Body of pancreas (tissue), 4 donors: ENCODE results near the gene DSPP.

Source experiments
- POLR2A ChIP-seq, 3 donors: fragments of 450-650 bp; IDR thresholded peaks; one replicate each; pipeline ENCODE4 v1.6.1; 2016; ENCODE audit warnings: antibody characterized with exemption in 3 of 3, mild to moderate bottlenecking in 2 of 3
- TF ChIP-seq, protein P1 (sequence below), 7 experiments: fragments of 450-650 bp in 4 of 7; fragments of 200-600 bp in 3 of 7; sonication (generic) in 3 of 7; IDR thresholded peaks; one replicate each; pipeline ENCODE4 v1.5.1; 2016 to 2019; ENCODE audit warnings: antibody characterized with exemption in 7 of 7

DNA sequence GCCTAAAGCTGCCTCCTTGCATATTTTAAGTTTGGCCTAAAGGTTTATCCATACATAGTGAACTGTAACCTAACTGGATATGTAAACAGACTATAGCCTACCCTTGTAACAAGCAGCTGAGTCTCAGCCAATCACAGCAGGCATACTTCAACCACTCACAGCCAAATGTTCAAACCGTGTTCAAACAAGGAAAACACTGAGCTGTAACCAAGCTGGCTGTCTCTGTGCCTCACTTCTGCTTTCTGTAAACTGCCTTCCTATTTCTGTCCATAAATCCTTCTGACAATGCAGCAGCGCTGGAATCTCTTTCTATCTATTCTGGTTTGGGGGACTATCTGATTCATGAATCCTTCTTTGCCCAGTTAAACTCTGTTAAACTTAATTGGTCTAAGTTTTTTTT lies 16.4 kb downstream of the DSPP start:
- TF ChIP-seq, protein P1, sequence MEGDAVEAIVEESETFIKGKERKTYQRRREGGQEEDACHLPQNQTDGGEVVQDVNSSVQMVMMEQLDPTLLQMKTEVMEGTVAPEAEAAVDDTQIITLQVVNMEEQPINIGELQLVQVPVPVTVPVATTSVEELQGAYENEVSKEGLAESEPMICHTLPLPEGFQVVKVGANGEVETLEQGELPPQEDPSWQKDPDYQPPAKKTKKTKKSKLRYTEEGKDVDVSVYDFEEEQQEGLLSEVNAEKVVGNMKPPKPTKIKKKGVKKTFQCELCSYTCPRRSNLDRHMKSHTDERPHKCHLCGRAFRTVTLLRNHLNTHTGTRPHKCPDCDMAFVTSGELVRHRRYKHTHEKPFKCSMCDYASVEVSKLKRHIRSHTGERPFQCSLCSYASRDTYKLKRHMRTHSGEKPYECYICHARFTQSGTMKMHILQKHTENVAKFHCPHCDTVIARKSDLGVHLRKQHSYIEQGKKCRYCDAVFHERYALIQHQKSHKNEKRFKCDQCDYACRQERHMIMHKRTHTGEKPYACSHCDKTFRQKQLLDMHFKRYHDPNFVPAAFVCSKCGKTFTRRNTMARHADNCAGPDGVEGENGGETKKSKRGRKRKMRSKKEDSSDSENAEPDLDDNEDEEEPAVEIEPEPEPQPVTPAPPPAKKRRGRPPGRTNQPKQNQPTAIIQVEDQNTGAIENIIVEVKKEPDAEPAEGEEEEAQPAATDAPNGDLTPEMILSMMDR (IDR thresholded peaks at IDR 0.05), result no peak
- TF ChIP-seq POLR2A (IDR thresholded peaks at IDR 0.05), result no peak
